Aorta (tissue), 5 donors: ENCODE data around the gene B3GNT5. TPM values are rescaled to one million over a fixed set of nuclear protein-coding genes. Genes with fewer than 3 reads are reported as not detected.
"Not testable (repeated sequence)": the region's sequence is repeated elsewhere in the genome, so short reads cannot be mapped to it uniquely, and the experiment has no call there.

Source experiments
- ATAC-seq: fragments of 200-7000 bp; cut with Tn5 transposase; one replicate; pipeline ENCODE4 v1.9.1; 2022; ENCODE audit warnings: moderate library complexity; ENCODE audit not compliant: low FRiP score
- DNase-seq, 2 donors: peaks; one replicate each; pipeline ENCODE4 v3.0.0-alpha.2; 2020
- H3K27ac ChIP-seq, 2 donors: one replicate each; pipeline ENCODE4 v1.5.1; 2013; ENCODE audit warnings: low read length in 2 of 2, mild to moderate bottlenecking in 2 of 2, moderate library complexity in 2 of 2, control low read depth in 1 of 2, inconsistent platforms in 1 of 2, low read depth in 1 of 2
- H3K27me3 ChIP-seq, 2 donors: one replicate each; pipeline ENCODE4 v1.6.1; 2013; ENCODE audit warnings: control low read depth in 1 of 2, low read length in 1 of 2, mild to moderate bottlenecking in 1 of 2, moderate library complexity in 1 of 2; ENCODE audit not compliant: insufficient read depth in 2 of 2, control insufficient read depth in 1 of 2
- H3K36me3 ChIP-seq, 2 donors: one replicate each; pipeline ENCODE4 v1.6.1; 2013; ENCODE audit warnings: control low read depth in 1 of 2, low read length in 1 of 2, mild to moderate bottlenecking in 1 of 2; ENCODE audit not compliant: insufficient read depth in 2 of 2, control insufficient read depth in 1 of 2
- H3K4me1 ChIP-seq, 2 donors: one replicate each; pipeline ENCODE4 v1.6.1; 2013; ENCODE audit warnings: low read length in 2 of 2, control low read depth in 1 of 2, mild to moderate bottlenecking in 1 of 2, moderate library complexity in 1 of 2; ENCODE audit not compliant: insufficient read depth in 2 of 2, control insufficient read depth in 1 of 2
- H3K4me3 ChIP-seq, 2 donors: one replicate each; pipeline ENCODE4 v1.5.1; 2013; ENCODE audit warnings: low read length in 2 of 2, control low read depth in 1 of 2, mild to moderate bottlenecking in 1 of 2
- H3K9me3 ChIP-seq: one replicate; pipeline ENCODE4 v1.6.1; 2013; ENCODE audit warnings: mild to moderate bottlenecking, low read length; ENCODE audit not compliant: control insufficient read depth
- WGBS, 2 donors: extraction: QIAGEN DNeasy Blood & Tissue Kit; methylation state at CpG; one replicate each; pipeline ENCODE4 v1.1.7; 2013; 5-methylcytosine and 5-hydroxymethylcytosine counted together
- intact Hi-C, 2 donors: fragments of 100-400 bp; cut with DNase I; formaldehyde crosslinking; loops; one replicate each; pipeline versions ENCODE4 v1.14.2 to v1.15.0; 2022
- polyA plus RNA-seq, 2 donors: library from polyadenylated mRNA; stranded (reverse); fragments of 200-250 nt; gene quantifications; one replicate each; pipeline ENCODE4 v1.2.3, GENCODE V29; 2013
- total RNA-seq, 2 donors: library from RNA; stranded (reverse); fragmentation: NEBNext Ultra II Directional; extraction: Animal tissue kit (Norgen Biotek cat#: 25700); gene quantifications; one replicate each; pipeline ENCODE4 v1.2.1, GENCODE V29; 2021
- donor health status: healthy with polysubstance abuse.
- donor health status: Bipolar disorder and iron deficiency.
- donor health status: DM: no; HTN: no; CAD: no.
- donor health status: DM: no; HTN: no; CAD: no.
- donor health status: DM: yes; HTN: yes; CAD: no.

B3GNT5 gene
- total and polyA plus RNA-seq, 4 donors, result 1.6 to 12.5 (median 9.6) TPM

- H3K4me1 ChIP-seq, result no peaks in the 10 kb centered on the region
- ATAC-seq (no peak), DNase-seq (no peak)
- H3K27ac ChIP-seq, result no peak overlapping the region
- WGBS, 2 donors, result 51 to 75% methylated on average over 9 of the region's 9 CpGs
- no peaks in the 10 kb centered on the region for H3K27me3 ChIP-seq
- no peaks in the 10 kb centered on the region for H3K9me3 ChIP-seq
- H3K36me3 ChIP-seq, result no peaks in the 10 kb centered on the region
- no peak overlapping the region for H3K4me3 ChIP-seq
- intact Hi-C loops, result no loop called here
Observed at GRCh38 chr3:183226333-183226890, 26.6 kb upstream of the B3GNT5 start.

GRCh38 chr3:183227586-183227985 lies 25.5 kb upstream of the B3GNT5 start:
- DNase-seq (no peak), ATAC-seq (no peak)
- Histone ChIP-seq H3K36me3 (no peaks in the 10 kb centered on the region), H3K4me3 (no peak overlapping the region), H3K27ac (no peak overlapping the region), H3K9me3 (no peaks in the 10 kb centered on the region), H3K4me1 (no peaks in the 10 kb centered on the region), H3K27me3 (no peaks in the 10 kb centered on the region)
- intact Hi-C loops, result no loop called here
- WGBS, 2 donors, result 90 to 93% methylated on average over 4 of the region's 4 CpGs

- ATAC-seq (no peak), DNase-seq (no peak)
- H3K4me1 ChIP-seq, result no peaks in the 10 kb centered on the region
- WGBS, 2 donors, result 85 to 86% methylated on average over 1 of the region's 1 CpG
- intact Hi-C loops, result no loop called here
- H3K27me3 ChIP-seq, result no peaks in the 10 kb centered on the region
- no peak overlapping the region for H3K4me3 ChIP-seq
- no peaks in the 10 kb centered on the region for H3K36me3 ChIP-seq
- H3K9me3 ChIP-seq, result no peaks in the 10 kb centered on the region
- H3K27ac ChIP-seq, result no peak overlapping the region
Observed at GRCh38 chr3:183229178-183229577, 23.9 kb upstream of the B3GNT5 start.

GRCh38 chr3:183230251-183230650 lies 22.8 kb upstream of the B3GNT5 start:
- DNase-seq, H3K4me3 ChIP-seq, H3K36me3 ChIP-seq, H3K27ac ChIP-seq, intact Hi-C loops, H3K4me1 ChIP-seq, H3K9me3 ChIP-seq, ATAC-seq, H3K27me3 ChIP-seq: not testable (repeated sequence)
- 96% methylated on average over 8 of the region's 8 CpGs for WGBS, 2 donors

DNA sequence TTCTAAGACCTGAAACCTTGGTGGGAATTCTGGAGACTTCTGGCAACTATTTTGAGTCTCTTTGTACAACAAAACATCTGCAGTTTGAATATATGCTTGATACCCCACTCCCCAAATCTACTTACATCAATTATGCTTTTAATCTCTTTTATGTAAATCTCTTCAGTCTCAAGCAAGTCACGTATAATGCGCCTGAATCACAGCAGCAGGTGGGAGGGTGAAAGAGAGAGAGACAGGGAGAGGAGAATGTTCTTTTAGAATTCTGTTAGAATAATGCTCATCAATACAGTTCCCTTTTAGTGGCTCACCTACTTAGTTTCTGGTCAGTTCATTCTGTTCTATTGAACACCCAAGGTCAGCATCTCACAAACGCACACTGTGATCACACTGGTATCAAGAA lies 22.2 kb upstream of the B3GNT5 start:
- no peak for DNase-seq
- intact Hi-C loops, result no loop called here
- H3K4me1 ChIP-seq, result no peaks in the 10 kb centered on the region

DNA sequence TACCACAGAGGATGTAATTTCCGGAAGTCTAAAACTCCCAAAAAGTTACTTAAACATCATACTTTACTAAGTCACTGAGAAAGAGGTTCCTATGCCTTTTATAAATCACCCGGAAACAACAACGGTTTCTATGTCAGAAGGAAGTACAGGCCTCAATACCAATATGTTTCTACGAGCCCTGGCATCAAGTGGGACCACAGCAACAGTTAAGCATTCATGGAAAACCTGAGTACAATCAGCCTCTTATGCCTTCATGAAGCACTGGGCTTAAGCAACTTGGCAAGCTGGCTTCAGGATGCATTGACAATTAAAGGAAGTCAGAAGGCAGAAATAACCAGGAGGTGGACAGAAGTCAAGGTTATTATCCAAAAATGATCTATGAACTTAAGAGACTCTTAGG lies 19.1 kb upstream of the B3GNT5 start:
- no peak overlapping the region for H3K4me3 ChIP-seq
- no peak for ATAC-seq

More for the DNA sequence above, 22.2 kb upstream of the B3GNT5 start:
- 94 to 96% methylated on average over 3 of the region's 3 CpGs for WGBS, 2 donors
- Histone ChIP-seq H3K4me3 (no peak overlapping the region), H3K27ac (no peak overlapping the region), H3K27me3 (no peaks in the 10 kb centered on the region), H3K9me3 (no peaks in the 10 kb centered on the region), H3K36me3 (no peaks in the 10 kb centered on the region)
- no peak for ATAC-seq

GRCh38 chr3:183239046-183239445 lies 14.0 kb upstream of the B3GNT5 start:
- no peaks in the 10 kb centered on the region for H3K27me3 ChIP-seq
- DNase-seq, result no peak
- no peak for ATAC-seq
- no peak overlapping the region for H3K4me3 ChIP-seq
- no peaks in the 10 kb centered on the region for H3K4me1 ChIP-seq
- no peak overlapping the region for H3K27ac ChIP-seq
- WGBS, 2 donors, result 85 to 95% methylated on average over 5 of the region's 5 CpGs
- H3K36me3 ChIP-seq, result no peaks in the 10 kb centered on the region
- H3K9me3 ChIP-seq, result peaks cover 1% of the 10 kb centered on the region
- intact Hi-C loops, result no loop called here

More for the DNA sequence above, 19.1 kb upstream of the B3GNT5 start:
- Histone ChIP-seq H3K9me3 (no peaks in the 10 kb centered on the region), H3K27me3 (no peaks in the 10 kb centered on the region), H3K27ac (no peak overlapping the region), H3K4me1 (no peaks in the 10 kb centered on the region), H3K36me3 (no peaks in the 10 kb centered on the region)
- intact Hi-C loops, result no loop called here
- WGBS, 2 donors, result 69 to 72% methylated on average over 4 of the region's 4 CpGs
- DNase-seq, result no peak

- intact Hi-C loops, result no loop called here
- no peak for ATAC-seq
- WGBS, 2 donors, result 95 to 100% methylated on average over 1 of the region's 1 CpG
Observed at GRCh38 chr3:183242431-183242830, 10.6 kb upstream of the B3GNT5 start.

DNA sequence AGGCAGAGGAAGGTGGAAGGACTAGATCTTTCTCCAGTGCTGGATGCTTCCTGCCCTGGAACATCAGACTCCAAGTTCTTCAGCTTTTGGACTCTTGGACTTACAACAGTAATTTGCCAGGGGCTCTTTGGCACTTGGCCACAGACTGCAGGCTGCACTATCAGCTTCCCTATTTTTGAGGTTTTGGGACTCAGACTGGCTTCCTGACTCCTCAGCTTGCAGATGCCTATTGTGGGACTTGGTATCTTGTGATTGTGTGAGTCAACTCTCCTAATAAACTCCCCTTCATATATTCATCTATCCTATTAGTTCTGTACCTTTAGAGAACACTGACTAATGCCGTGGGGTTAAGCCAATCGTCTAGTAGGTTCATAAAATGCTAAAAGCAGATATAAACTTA lies 8.8 kb upstream of the B3GNT5 start:
- peak in 1 of 2 donors; percentile 86 for DNase-seq
- Histone ChIP-seq H3K36me3 (no peaks in the 10 kb centered on the region), H3K4me1 (no peaks in the 10 kb centered on the region), H3K27ac (no peak overlapping the region), H3K9me3 (peaks cover 1% of the 10 kb centered on the region), H3K4me3 (no peak overlapping the region), H3K27me3 (no peaks in the 10 kb centered on the region)
- 77% methylated on average over 2 of the region's 2 CpGs for WGBS, 2 donors
- no peak for ATAC-seq
- intact Hi-C loops, result no loop called here

More at GRCh38 chr3:183242431-183242830, 10.6 kb upstream of the B3GNT5 start:
- DNase-seq, result no peak
- H3K36me3 ChIP-seq, result no peaks in the 10 kb centered on the region
- H3K27ac ChIP-seq, result no peak overlapping the region
- no peaks in the 10 kb centered on the region for H3K4me1 ChIP-seq
- H3K9me3 ChIP-seq, result peaks cover 1% of the 10 kb centered on the region
- no peaks in the 10 kb centered on the region for H3K27me3 ChIP-seq
- no peak overlapping the region for H3K4me3 ChIP-seq
